GM18520 (cell line): ENCODE results near the gene GCN1.

Experiments
- ATAC-seq: cut with Tn5 transposase; IDR thresholded peaks from one replicate; pipeline ENCODE4 v1.9.1; 2021; ENCODE audit not compliant: unreplicated experiment

GCN1 gene

DNA sequence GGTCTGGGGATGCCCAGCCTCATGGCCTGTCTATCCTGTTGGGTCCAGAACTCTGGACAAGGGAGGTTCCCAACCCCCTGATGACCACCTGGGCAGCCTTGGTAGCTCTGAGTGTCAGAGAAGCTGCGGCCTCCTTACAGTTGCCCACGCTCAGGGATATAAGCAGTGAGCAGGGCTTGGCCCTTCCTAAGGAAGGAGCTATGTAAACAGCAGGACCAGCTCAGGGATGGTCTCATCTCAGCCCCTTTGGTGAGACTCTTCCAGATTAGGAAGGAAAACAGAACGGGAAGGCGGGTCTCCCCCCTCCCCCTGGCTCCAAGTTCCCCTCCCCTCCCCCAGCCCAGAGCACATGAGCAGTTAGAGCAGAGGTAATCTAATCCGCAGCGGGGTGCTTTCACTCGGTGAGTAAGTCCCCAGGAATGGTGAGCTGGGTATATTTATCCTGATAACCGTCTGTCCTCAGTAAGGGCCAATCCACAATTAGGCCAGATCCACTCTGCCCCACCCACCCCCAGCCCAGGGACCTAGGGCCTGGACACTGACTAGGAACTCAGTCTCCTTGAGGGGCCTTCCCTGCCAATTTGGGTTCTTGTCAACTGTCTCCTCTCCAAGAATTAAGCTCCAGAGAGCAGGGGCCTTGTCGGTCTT, 35.9 kb upstream of the GCN1 start:
- ATAC-seq, result no peak

GRCh38 chr12:120229487-120230325, 35.2 kb upstream of the GCN1 start:
- ATAC-seq, result no peak

DNA sequence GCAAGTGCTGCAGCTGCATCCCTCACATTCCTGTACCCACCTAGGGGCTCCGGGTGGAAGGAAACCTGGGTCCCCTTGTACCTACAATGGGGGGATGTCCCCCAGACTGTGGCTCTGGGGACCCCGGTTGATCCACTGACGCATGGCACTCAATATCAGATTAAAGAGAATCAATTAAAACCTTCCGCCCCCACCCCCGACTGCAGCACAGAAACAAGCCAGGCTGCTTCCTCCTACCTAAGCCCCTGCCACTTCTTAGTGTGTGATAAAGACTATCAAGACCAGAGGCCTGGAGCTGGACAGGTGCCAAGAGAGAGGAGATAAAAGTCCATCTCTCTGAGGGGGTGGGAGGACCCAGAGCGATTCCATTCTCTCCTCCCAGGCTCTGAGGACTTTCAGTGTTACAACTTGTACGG, 34.6 kb upstream of the GCN1 start:
- no peak for ATAC-seq

DNA sequence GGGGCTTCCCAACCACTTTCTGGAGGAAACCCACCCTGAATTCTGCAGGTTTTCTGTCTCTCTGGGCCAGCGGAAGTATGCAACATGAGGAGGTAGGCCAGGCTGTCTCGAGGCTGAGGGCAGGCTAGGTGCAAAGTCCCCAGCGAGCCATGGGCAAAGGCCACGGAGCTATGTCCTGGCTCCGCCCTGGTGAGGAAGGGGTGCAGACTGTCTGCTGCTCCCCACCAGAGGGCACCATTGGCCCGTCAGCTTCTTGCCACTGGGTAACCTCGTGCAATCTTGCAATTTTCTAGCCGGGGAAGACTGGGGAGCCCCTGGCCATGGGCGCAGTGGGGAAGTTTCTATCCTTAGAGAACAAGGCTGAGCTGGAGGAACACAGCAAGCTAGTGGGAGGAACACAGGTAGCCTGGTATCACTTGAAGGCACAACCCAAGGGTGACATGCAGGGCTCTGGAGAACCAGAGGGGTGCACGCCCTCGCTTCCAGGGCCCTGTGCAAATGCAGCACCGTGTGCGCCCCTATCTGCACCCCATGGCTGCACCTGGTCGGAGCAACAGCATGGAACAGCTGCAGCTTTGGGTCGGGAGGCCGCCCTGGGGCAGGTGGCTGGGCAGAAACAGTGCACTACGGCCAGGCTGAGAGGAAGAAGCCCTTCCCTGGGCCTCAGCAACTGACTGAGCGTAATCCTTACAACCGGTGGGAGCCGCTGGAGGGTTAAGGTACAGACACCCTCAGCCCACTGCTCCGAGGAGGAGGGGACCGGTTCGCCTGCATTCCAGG, 34.0 kb upstream of the GCN1 start:
- peak; percentile 58 for ATAC-seq

DNA sequence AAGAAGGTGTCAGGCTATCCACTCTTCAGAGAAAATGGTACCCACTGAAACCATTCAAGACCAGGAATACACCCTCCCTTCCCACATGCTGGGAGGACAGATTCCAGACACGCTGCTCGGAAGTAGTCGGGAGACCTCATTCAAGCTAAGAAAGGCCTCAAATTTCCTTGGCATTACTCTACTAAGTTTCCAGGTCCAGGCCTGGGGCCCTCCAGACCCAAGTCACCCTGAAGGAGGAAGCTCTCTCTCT, 33.5 kb upstream of the GCN1 start:
- no peak for ATAC-seq

- no peak for ATAC-seq
These were observed 32.9 kb upstream of the GCN1 start for GRCh38 chr12:120227233-120228040.

GRCh38 chr12:120225852-120226640, 31.5 kb upstream of the GCN1 start:
- ATAC-seq, result no peak

DNA sequence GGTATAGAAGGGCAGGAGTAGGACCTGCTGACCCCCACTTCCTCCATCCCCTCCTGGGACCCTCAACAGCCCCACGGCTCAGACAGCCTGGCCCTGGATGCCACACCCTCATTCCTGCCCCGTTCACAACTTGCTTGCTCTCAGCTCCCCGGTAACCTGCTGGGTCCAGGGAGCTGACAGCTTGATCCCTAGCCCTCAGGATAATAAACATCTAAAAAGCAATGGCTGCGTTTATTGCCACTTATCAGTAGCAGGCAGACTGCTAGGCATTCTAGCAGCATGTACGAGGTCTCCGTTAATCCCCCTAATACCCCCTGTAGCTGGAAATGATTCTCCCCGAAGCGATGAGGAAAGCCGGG, 30.7 kb upstream of the GCN1 start:
- ATAC-seq, result no peak

GRCh38 chr12:120224304-120225199, 30.0 kb upstream of the GCN1 start:
- no peak for ATAC-seq

- no peak for ATAC-seq
These were observed 29.2 kb upstream of the GCN1 start for GRCh38 chr12:120223458-120224303.

DNA sequence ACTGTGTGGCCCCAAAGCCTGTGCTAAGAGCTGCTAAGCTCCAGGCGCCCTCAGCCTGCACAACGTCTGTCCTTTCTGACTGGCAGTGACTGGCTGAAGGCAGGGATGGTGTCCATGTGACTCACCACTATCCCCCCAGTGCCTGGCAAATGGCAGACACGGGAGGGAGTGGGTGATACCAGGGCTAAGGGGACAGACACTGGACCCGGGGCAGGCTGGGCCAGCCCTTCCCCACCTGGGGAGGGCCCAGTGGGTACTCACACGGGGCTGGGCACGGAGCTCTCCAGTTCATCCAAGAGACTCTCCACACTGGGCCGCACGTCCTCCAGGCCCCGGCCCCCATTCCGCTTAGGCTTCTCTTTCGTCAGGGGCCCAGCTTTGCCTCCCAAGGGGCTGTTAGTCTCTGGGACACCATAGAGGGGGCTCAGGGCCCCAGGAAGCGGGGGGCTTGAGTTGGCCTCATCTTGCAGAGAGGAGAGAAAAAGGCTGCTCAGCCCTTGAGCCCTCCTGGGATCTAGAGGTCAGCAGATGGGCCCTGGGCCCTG, 27.8 kb upstream of the GCN1 start:
- ATAC-seq, result no peak

- ATAC-seq, result no peak
These were observed 27.0 kb upstream of the GCN1 start for GRCh38 chr12:120221576-120221900.

DNA sequence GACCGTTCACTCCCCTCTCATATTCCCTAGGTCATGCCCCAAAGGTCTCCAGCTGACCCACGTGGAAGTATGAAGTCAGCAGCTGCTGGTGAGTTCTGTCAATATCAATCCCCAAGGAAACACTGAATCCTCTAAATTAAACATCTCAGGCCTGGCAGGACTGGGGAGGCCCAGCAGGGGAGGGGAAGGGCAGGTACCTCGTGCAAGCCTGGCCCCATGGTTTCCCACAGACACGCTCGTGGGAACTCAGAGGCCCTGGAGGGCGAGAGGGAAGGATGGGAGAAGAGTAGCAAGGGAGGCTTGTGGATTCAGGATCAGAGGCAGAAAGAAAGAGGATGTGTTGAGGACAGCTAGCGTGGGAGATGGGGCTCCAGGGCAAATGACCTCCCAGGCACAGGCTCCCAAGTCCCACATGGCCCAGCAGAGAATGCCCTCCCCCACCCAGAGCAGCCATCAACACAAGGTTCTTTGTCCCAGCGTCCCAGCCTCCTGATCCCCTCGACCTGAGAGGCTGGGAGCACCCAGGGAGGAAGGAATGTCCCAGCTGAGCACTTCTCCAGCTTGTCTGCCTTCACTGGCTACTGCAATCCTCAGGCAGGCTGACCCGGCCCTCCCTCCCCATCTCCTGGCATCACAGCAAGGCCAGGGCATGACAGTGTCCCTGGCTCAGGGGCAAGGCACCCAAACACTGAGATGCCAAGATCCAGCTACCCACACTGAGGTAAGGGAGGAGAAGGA, 26.5 kb upstream of the GCN1 start:
- no peak for ATAC-seq

- no peak for ATAC-seq
These were observed 24.4 kb upstream of the GCN1 start for GRCh38 chr12:120218680-120219606.

DNA sequence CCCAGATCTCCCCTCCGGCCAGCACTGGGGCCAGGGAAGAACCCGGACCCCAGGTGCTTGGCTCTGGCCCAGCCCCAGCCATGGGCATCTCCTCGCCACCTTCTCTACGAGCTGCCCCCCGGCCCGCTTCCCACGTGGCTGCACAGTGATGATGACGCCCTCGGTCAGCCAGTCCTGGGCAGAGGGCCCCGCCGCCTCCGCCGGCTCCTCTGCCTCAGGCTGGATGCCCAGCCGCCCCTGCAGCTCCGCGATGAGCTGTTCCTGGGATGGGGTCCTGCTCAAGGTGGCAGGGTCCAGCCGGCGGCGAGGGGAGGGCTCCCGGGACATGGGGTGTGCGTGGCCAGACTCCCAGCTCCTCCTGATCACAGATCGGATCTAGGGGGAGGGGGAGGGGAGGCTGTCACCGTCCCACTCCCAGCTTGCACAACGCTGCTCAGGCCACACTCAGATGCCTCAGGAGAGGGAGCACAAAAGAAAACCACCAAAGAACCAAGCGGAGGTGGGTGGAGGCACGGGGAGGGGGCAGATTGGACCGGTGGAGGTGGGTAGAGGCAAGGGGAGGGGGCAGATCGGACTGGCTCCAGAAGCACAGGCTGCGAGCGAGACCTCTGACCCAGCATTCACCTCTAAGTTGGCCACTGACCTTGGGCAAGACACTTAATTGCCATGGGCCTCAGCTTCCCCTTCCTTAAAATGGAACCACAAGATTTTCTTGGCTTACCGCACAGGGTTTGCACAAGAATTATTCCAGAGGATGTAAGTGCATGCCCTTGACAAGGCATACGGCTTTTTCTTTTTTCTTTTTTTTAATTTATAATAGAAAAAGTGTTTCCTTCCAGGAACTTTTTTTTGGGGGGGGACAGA, 22.5 kb upstream of the GCN1 start:
- ATAC-seq, result no peak
